ENCODE measurements around the gene CXCL12.

DNA sequence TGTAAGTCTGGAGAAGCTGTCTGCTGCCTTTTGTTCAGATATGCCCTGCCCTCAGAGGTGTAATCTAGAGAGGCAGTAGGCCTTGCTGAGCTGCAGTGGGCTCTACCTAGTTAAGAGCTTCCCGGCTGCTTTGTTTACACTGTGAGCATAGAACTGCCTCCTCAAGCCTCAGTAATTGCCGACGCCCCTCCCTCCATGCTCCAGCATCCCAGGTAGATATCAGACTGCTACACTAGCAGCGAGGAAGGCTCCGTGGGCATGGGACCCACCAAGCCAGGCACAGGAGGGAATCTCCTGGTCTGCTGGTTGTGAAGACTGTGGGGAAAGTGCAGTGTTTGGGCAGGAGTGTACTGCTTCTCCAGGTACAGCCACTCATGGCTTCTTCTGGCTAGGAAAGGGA lies 26.4 kb upstream of the CXCL12 start:
- TF ChIP-seq EZH2 (IDR thresholded peaks at IDR 0.05; ENCODE audit: insufficient read depth, low read length), result no peak
- TF ChIP-seq, protein P1, sequence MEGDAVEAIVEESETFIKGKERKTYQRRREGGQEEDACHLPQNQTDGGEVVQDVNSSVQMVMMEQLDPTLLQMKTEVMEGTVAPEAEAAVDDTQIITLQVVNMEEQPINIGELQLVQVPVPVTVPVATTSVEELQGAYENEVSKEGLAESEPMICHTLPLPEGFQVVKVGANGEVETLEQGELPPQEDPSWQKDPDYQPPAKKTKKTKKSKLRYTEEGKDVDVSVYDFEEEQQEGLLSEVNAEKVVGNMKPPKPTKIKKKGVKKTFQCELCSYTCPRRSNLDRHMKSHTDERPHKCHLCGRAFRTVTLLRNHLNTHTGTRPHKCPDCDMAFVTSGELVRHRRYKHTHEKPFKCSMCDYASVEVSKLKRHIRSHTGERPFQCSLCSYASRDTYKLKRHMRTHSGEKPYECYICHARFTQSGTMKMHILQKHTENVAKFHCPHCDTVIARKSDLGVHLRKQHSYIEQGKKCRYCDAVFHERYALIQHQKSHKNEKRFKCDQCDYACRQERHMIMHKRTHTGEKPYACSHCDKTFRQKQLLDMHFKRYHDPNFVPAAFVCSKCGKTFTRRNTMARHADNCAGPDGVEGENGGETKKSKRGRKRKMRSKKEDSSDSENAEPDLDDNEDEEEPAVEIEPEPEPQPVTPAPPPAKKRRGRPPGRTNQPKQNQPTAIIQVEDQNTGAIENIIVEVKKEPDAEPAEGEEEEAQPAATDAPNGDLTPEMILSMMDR (IDR thresholded peaks at IDR 0.05; ENCODE audit: insufficient read depth, low read depth, low read length), result no peak
